HG03060 (cell line): ENCODE data around the gene FZD10.

Source experiments
- ATAC-seq: cut with Tn5 transposase; IDR thresholded peaks from one replicate; pipeline ENCODE4 v1.9.1; 2021; ENCODE audit warnings: low read depth, moderate number of reproducible peaks; ENCODE audit not compliant: unreplicated experiment

Gene FZD10

DNA sequence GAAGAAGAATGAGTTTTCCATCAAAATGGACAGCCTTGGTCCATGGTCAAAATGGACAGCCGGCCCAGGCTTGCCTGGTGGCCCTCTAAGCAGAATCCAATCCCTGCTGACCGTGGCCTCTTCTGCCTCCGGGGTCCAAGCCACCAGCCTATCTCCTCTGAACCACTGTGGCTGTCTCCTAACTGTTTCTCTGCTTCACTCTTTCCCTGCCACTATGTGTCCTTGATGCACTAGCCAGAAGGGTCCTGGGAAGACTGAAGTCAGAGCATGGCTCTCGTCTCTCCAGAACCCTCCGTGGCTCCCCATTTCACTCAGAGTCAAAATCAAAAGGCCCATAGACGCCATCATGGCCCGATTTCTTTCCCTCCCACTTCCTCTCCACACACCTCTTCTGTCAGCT, 8.5 kb upstream of the FZD10 start:
- ATAC-seq = no peak

DNA sequence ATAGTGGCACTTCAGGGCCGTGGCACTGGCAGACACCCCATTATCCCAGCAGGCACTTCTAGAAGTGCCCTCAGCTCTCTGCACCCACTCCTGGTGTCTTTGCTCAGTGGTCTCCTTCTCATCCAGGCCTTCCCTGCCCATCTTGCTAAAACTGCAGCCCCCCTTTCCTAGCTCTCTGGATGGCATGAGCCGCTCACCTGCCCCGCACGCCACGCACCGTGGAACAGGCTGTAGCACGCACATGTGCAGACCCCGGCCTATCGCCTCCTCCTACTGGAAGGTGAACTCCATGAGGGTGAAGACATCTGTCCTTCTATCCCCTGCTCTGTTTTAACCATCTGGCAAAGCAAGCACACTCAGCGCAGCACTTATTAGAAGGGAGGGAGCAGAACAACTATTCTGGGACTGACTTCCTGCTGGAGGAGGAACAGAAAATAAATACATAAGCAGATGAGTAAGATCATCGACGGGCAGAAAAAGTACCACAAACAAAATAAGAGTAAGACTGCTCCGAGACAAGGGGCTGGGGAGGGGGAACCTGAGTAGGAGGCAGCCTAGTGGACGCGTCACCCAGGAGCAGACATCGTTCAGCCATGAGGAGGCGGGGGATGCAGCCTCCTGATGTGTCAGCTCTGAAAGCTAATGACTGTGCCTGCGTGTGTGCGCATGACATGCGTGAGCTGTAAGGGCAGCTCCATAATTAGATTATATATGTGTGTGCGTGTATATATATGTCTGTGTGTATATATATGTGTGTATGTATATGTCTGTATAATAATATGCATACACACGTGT, 7.8 kb upstream of the FZD10 start:
- ATAC-seq = no peak

DNA sequence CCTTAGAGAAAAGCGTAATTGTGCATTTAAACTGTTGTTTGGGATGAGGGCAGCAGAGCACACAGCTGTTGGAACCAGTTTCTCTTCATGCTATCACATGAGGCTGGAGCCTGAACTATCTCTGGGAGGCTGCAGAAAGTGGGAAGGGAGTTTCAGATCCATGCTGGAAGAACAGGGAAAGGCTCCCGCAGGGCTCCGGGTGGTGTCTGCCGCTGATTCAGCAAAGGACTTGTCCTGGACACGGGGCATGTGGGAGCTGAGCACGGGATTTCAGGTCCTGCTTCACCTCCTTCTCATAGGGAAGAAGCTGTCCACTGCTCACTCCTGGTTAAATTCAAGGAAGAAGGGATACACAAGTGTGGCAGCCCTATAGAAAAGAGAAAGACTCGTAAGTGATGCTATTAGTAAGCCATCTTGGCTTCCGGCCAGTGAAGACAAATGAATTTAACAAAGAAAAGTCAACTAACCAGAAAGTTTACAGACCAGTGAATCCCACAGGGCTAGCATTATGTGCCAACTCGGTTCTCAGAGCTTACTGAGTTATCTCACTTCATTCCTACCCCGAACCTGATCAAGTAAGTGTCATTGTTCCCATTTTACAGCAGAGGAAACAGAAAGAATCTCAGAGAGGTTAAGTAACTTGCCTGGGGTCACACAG, 6.7 kb upstream of the FZD10 start:
- no peak for ATAC-seq

DNA sequence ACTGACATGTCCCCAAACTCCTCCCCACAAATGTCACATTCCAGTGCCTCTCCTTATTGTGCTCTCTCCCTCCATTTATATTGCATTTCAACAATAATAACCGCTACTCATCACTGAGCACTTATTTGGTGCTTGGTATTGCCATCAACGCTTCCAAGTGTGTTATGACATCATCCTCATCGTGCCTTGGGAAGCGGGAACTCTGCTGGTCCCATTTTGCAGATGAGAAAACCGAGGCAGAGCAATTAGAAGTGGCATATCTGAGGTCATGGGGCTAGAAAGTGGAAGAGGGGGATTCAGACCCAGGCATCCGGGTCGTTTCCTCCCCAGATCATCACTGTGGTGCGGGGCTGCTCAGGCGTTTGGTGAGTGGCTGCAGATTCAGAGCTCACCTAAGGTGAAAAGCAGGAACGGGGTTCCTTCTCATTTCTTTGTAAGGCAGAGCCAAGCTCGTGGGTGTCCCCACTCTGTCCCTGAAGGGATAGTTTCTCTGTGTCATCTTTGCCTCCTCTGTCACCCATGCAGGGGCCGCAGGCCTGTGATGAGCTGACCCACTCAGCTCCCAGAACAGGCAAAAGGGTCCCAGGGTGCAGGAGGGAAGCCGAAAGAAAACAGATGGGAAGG, 5.5 kb upstream of the FZD10 start:
- no peak for ATAC-seq

DNA sequence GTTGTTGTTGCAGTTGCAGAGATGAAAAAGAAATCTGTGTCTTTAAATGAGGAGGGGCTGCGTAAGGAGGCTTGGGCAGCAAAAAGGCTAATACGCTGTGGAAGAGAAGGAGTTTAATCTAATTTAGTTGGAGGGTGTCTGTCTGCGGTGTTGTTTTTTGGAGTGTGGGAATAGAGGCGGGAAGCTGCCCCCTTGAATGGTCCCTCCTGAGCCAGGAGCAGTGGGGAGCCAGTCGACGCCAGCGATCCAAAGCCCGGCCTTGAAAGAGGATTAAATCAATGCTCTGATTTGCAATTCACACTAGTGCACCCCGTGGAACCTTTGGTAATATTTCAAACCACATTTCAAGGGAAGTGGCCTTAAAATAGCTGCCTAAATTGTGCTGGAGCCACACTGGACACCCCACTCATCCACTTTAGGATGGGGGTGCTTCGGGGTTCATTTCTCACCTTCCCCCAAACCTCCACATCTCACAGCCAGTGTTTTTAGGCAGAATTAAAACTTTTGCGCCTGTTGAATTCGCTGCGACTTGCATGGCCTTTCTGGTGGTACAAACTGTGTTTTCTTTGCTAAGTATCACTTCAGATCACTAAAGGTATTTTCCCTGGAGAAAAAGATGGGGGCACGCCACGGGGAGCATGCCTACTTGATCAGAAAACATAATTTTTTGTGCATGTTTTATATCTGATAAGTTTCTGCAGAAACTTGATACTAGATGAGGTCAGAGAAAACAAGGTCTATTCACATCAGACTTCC, 4.1 kb upstream of the FZD10 start:
- ATAC-seq = no peak

GRCh38 chr12:130158754-130159059, 3.6 kb upstream of the FZD10 start:
- no peak for ATAC-seq

DNA sequence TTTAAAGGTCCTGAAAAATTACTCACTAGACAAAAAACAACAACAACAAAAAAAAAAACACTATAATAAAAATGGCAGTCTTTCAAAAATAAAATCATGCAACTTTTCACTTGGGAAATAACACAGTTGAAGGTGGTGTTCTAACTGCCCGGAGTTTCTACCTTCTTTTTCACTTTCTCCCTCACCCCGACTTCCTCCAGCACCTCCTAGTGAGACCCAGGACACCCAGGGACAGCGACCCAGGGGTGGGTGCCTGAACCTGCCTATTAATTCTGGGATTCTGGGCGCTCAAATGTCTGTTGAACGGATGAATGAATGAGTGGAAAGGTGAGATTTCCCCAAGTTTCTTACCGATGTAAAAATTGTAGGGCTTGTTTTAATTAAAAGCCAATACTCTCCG, 2.0 kb upstream of the FZD10 start:
- ATAC-seq = no peak

DNA sequence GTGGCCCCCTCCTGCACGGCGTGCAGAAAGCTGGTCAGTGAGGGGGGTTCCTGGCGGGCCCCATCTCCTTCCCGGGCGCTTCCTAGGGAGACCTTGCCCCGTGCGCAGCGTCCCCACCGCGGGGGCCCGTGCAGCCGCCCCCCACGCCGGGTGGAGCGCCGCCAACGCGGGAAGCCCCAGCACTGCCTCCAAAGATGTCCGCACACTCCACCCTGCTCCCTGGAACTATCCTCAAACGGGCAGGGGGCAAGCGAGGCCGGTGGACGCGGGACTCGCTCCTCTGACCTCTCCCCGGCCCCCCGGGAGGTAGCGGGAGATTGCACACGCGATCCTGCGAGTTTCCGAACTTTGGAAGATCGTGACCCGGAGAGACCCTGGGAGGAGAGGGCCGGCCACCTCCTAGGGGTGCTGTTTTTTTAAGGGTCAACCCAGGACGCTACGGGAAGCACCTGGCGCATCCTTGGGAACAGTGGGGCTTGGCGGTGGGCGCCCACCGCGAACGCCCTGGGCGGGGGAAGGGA, 1.5 kb upstream of the FZD10 start:
- no peak for ATAC-seq

GRCh38 chr12:130161261-130162243, 712 bp upstream of the FZD10 start:
- no peak for ATAC-seq

DNA sequence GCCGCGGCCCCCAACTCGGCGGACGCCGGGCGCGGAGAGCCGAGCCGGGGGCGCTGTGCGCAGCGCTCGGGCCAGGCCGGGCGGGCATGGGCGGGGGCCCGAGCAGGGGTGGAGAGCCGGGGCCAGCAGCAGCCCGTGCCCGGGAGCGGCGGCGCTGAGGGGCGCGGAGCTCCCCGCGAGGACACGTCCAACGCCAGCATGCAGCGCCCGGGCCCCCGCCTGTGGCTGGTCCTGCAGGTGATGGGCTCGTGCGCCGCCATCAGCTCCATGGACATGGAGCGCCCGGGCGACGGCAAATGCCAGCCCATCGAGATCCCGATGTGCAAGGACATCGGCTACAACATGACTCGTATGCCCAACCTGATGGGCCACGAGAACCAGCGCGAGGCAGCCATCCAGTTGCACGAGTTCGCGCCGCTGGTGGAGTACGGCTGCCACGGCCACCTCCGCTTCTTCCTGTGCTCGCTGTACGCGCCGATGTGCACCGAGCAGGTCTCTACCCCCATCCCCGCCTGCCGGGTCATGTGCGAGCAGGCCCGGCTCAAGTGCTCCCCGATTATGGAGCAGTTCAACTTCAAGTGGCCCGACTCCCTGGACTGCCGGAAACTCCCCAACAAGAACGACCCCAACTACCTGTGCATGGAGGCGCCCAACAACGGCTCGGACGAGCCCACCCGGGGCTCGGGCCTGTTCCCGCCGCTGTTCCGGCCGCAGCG, 639 bp downstream of the FZD10 start:
- ATAC-seq = no peak

- no peak for ATAC-seq
Measured at GRCh38 chr12:130163461-130164215, 1.4 kb downstream of the FZD10 start.

DNA sequence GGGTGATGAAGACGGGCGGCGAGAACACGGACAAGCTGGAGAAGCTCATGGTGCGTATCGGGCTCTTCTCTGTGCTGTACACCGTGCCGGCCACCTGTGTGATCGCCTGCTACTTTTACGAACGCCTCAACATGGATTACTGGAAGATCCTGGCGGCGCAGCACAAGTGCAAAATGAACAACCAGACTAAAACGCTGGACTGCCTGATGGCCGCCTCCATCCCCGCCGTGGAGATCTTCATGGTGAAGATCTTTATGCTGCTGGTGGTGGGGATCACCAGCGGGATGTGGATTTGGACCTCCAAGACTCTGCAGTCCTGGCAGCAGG, 1.9 kb downstream of the FZD10 start:
- ATAC-seq = no peak

GRCh38 chr12:130164936-130165335, 2.7 kb downstream of the FZD10 start:
- ATAC-seq = no peak

DNA sequence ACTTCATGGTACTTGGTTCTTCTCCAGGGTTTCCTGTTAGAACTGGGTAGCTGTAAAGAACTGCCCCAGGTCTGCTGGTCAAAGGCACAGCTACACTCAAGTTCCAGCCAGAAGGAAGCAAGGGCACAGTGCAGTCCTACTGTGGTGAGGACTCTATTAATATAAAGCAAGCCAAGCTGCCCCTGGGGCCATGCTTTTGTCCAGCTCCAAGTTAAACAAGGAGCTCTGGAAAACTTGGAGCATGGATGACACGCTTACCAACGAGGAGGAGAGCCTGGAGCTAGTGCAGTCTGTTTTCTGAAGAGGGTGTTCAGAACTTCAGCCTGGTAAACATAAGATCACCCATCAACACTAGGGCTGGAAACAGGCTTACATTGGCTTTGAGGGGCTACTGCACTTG, 4.0 kb downstream of the FZD10 start:
- ATAC-seq = no peak

DNA sequence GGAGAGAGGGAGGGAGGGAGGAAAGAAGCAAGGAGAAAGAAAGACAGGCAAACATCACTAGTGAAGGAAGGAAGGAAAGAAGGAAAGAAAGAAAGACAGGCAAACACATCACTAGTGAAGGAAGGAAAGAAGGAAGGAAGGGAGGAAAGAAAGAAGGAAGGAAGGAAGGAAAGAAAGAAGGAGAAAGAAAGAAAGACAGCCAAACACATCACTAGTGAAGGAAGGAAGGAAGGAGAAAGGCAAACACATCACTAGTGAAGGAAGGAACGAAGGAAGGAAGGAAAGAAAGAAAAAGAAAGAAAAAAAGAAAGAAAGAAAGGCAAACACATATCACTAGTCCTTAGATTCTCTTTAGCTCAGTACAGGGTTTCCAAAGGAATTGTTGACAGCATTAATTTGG, 5.3 kb downstream of the FZD10 start:
- ATAC-seq = no peak

DNA sequence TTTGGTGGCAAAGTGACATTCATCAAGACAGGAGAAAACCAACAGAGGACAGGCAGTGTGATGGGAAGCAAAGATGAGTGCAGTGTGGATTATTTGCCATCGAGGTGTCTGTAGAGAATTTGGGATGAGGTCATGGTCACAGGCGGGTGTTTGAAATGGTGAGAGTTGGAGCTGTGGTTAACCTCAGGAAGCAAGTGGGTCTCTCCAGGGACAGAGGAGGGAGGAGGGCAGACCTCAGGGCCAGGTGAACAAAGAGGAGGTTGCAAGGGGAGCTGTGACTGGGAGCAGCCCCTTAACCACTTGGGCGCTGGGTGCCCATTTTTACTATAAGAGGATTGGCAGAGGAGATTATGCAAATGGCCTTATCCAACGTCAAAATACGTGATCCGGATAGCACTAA, 7.0 kb downstream of the FZD10 start:
- no peak for ATAC-seq

DNA sequence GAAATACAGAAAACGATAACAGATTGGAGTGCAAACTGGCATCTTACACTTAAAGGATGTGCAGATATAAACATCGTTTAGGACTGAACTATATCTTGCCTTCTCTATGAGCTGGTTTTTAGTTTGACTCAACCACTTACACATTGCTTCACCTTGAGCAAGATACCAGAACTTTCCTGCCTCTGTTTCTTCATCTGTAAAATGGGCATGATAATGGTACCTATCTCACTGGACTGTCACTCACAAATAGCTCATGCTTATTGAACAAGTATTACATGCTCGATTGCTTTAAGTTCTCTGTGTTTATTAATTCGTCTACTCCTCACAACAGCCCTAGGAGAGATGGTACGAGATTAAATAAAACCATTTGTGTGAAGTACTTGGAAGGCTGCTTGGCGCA, 7.7 kb downstream of the FZD10 start:
- ATAC-seq = no peak

GRCh38 chr12:130170611-130171010, 8.3 kb downstream of the FZD10 start:
- ATAC-seq = no peak
